ENCODE measurements around the gene HIRA. TPM values are rescaled to one million over a fixed set of nuclear protein-coding genes. Genes with fewer than 3 reads are reported as not detected.

HIRA gene
- 12.2 and 14.7 TPM in 2 replicates for total RNA-seq

GRCh38 chr22:19431649-19432132 is at the start of gene HIRA:
Gene HIRA (minus strand): TSS chr22:19431733. CDS start chr22:19431476, 257 bp downstream.
- peak; percentile 78 to 84 for DNase-seq (ENCODE audit: low read depth in 2 of 2)

DNA sequence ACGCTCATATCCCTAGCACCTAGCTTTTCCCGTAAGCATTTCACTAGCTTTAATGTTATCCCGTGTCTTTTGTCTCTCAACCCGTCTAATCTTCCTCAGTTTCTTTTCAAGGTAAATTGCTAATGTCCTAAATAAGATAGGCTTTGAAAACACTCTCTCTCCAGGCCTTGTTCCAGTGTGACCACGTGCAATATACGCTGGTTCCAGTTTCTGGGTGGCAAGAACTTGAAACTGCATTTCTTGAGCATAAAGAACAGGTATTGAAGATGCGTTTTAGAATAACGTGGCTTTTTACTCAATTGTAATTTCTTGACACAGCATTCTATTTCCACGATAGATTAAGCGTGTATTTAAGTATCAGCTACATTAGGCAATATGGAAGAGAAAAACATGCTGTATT is 49.3 kb upstream of the HIRA start:
- DNase-seq (ENCODE audit: low read depth in 2 of 2) = no peak

GRCh38 chr22:19480173-19480568 is 48.6 kb upstream of the HIRA start:
- no peak for DNase-seq (ENCODE audit: low read depth in 2 of 2)

DNA sequence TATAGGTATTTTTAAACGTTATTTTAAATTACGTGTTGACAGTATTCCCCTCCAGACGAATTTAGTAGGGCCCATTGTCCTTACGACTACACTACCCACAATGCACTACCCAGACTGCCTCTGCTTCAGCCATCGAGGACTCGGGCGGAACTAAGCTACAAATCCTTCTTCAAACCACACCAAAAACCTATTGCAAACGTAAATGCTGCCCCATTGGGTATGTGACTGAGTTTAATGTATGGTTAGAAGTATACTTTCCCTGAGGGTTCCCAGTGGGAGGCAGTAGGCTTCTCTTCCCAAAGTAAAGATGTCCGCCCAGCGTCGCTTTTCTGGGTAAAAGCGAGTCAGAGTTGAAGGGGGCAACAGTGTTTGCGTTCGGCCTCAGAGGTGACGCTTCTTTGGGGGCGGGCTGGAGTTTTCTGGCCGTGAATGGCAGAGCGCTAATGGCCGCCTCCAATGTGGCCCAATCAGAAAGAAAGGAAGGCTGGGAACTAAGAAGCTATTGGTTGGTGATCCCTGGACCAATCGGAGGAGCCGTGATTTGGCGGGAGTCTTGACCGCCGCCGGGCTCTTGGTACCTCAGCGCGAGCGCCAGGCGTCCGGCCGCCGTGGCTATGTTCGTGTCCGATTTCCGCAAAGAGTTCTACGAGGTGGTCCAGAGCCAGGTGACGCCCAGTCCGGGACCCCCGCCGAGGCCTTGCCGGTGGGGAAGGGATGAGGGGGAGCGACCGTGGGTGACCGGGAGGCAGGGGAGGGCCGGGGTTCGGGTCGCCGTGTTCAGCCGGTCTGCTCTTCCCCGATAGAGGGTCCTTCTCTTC is 48.0 kb upstream of the HIRA start, which contains the start of gene CDC45:
Gene CDC45 (plus strand): TSS at position 566 of the 818 bp plus-strand sequence. CDS start 49 bp downstream, at position 615.
- DNase-seq (ENCODE audit: low read depth in 2 of 2) = peak; percentile 99

- peak; percentile 80 to 83 for DNase-seq (ENCODE audit: low read depth in 2 of 2)
Measured at GRCh38 chr22:19478901-19479354, 47.4 kb upstream of the HIRA start, which contains the start of gene UFD1. Gene UFD1 (minus strand): TSS chr22:19479193. CDS start chr22:19479085, 108 bp downstream.

DNA sequence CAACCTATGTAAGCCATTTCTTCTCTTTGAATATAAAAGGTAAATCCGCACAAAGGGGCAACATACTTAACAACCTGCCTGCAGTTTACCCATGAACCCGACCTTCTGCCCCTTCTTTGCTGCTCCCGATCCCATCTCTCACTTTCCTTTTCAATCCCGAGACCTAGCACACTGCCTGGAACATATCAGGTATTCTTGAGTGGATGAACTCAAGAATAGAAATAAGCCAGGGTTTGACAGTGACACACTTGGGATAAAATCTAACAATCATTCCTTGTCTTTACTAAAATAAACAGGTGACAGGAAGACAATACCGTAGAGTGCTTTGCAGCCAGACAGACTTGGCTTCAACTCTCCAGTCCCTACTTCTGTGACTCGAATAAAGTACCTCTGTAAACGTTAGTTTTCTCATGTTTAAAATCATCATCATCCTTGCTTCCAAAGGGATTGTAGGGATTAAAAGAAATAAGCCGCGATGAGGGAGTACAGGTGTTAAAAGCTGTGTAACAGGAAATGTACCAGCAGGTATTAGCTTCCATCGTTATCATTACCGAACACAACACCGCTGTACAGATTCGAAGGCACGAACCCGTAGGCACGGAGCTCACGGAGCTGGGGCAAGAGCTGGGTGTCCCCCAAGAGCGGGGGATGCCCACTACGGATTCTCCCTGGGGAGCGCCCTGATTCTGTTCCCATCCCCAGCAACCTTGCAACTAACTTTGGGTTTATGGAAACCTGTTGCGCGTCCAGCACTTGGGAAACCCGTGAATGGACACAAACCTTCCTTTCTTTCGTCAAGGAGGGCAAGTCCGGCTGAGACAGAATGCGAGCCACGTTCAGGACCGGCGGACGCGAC is 46.7 kb upstream of the HIRA start:
- DNase-seq (ENCODE audit: low read depth in 2 of 2) = no peak

- DNase-seq (ENCODE audit: low read depth in 2 of 2) = peak; percentile 20 to 38
Measured at GRCh38 chr22:19477321-19478044, 46.0 kb upstream of the HIRA start.

DNA sequence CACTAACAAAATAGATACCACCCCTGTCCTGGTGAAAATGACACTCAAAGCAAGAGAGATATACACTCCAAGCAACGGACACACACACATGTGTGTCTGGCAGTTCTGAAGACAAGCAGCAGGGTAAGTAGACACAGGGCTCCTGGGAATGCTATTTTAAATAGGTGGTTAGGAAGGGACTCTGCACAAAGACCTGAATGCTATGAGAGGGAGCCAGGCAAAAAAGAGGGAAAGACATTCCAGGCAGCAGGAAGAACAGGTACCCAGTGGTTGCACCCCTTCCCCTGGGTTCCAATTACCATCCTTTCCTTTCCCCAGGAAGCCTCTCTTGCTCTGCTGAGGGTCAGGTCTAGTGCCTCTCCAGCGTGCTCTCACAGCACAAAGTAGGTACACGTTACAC is 44.5 kb upstream of the HIRA start:
- no peak for DNase-seq (ENCODE audit: low read depth in 2 of 2)

DNA sequence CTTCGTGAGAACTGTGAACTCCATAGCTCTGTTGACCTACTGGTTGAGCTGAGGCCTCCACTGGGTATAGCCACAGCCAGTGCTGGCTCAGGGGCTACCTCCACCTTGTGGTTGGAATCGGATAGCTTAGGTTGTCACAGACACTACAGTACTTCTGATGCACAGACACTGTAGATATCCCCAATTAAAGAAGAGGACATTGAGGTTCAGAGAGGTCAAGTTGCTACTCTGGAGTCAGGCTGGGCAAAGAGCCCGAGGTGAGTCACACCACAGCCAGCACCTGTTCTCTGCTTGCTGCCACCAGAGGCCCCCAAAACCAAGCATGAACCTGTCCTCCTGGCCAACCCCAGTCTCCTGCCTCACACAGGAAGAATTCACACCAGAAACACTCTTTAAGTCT is 42.0 kb upstream of the HIRA start:
- peak in 1 of 2 donors; percentile 11 for DNase-seq (ENCODE audit: low read depth in 2 of 2)

DNA sequence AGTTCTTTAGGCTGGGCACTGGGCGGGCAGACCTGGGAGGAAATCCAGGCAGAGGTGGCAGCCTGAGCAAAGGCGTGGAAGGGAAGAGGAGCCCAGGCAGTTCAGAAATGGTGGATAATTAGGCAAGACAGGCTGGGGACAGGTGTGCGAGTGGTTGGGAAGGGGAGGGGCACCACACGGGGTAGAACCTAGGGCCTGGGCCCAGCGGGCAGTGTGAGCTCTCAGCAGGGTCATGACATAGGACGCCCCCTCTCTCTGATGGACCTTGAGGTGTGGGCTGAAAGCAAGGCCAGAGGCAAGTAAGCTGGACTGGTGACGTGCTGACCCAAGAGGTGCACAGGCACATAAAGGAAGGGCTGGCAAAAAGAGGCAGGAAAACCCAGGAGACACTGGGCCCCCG is 40.7 kb upstream of the HIRA start:
- no peak for DNase-seq (ENCODE audit: low read depth in 2 of 2)

DNA sequence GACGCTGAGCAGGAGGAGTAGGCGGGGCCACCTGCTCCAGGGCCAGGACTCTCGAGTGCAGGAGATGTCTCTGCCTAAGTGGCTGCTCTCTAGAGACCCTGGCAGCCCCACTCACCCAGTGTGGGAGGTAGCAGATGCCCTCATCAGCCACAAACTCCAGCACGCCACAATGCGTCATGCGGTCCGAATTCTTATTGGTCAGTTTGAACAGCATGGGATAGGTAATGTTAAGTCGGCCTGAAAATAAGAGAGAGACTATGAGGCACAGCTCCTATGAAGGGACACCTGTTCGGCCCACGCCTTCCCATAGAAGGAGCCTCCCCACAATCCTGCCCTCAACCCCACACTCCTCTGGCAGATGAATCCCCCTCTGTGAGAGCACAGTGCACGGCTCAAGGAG is 40.0 kb upstream of the HIRA start:
- DNase-seq (ENCODE audit: low read depth in 2 of 2) = no peak

DNA sequence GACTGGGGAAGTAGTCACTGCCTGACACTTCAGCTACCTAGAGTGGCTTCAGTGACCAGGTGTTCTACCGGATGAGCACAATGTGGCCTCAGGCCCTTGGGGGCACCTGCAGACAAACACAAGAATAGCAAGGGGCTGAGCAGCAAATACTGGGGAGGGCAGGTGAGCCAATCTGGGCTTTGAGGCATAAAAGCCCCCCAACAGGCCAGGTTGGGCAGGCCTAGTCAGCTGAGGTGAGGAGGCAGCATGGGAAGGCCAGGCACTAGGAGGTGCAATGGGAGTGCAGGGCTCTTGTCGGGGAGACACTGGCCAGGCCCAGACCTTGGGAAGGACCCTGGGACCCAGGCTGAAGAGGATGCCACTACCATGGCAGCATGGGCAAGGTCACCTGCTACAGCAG is 38.5 kb upstream of the HIRA start:
- DNase-seq (ENCODE audit: low read depth in 2 of 2) = no peak

GRCh38 chr22:19469421-19469820 is 37.9 kb upstream of the HIRA start:
- DNase-seq (ENCODE audit: low read depth in 2 of 2) = no peak

DNA sequence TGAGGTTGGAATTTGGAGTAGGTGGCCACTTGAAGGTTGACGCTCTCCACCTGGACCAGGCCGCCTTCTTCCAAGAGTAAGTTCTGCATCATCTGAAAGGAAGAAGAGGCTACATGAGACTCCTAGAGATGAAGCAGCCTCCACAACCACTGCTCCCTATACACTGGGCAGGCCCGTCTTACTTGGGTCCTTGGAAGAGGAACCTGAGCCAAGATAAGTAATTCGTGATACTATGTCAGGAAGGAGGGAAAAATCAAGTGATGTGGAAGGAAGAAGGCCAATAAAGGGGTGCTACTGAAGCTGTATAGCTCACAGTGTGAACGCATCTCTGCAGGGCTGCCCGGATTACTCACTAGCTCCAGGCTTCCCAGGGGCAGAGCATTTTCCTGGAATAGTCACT is 36.4 kb upstream of the HIRA start:
- no peak for DNase-seq (ENCODE audit: low read depth in 2 of 2)

- no peak for DNase-seq (ENCODE audit: low read depth in 2 of 2)
Measured at GRCh38 chr22:19466848-19467752, 35.6 kb upstream of the HIRA start.

DNA sequence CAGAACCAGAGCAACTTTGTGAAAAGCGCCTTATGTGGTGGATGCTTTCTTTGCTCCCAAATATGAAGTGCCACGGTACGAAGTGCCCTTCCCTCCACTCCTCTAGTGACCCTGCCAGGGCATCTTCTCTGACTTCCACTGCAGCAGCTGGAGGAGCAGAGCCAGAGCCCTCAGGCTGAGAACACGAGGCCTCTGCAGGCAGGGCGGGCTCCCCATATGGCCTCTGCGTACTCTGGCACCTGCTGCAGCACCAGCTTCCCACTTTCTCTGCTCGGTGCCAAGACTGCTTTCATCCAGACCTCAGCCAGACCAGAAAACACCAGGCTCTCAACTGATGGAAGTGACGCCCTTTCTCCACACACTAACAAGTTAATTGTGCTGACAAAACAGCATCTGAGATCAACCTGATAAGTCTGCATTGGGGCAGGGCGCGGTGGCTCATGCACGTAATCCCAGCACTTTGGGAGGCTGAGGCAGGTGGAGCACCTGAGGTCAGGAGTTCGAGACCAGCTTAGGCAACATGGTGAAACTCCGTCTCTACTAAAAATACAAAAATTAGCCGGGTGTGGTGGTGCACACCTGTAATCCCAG is 34.7 kb upstream of the HIRA start:
- DNase-seq (ENCODE audit: low read depth in 2 of 2) = no peak

- DNase-seq (ENCODE audit: low read depth in 2 of 2) = no peak
Measured at GRCh38 chr22:19464975-19465374, 33.4 kb upstream of the HIRA start.

GRCh38 chr22:19464546-19464945 is 33.0 kb upstream of the HIRA start:
- no peak for DNase-seq (ENCODE audit: low read depth in 2 of 2)

DNA sequence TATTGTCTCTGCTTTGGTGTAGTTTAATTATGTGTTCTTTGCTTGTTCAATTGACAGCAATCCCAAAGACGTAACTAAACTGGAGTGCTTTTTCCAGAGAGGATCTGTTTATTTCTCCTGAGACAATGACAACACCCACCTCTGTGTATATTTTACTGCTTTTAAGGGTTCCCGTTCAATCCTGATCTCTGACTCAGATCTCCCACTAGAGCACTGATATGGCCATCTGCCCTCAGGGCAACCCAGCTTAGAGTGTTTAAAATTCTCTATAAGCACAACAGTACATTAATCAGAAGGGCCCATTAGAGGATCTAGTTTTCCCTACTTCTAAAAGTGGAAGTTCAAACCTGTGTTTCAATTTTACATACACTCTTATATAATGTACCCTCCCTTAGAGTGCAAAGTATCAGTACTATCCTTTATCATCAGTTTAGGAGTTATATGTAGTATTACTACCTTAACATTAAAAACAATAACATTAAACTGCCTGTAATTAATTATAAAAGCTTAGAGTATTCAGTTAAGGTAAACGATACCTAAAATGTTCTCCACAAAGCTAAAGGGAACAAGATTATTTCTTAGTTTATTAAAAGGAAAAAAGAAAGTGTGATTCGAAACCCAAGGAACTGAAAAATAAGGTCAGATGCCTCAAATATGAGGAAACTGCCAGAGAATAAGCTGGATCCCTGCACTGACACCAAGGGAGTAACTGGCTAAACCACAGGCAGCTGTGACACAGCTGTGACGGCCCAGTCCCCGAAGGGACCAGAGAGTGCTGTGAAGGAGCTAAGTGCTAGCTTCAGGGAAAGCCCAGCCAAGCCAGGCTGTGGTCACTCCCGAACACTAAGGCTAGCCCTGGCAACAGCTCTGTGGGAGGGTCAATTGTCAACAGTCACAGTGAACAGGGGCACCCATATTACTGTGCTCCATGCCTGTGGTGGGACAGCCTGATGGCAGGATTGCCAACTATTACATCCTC is 32.2 kb upstream of the HIRA start:
- no peak for DNase-seq (ENCODE audit: low read depth in 2 of 2)

Measured in lung microvascular endothelial cell (primary cell).